Limb (tissue), 2 donors: ENCODE measurements around the gene PLCH2.

ENCODE experiments used
- DNase-seq, 2 donors: peaks; one replicate each; pipeline ENCODE4 v3.0.0-alpha.2; 2016; ENCODE audit errors: extremely low spot score in 2 of 2

Gene PLCH2

DNA sequence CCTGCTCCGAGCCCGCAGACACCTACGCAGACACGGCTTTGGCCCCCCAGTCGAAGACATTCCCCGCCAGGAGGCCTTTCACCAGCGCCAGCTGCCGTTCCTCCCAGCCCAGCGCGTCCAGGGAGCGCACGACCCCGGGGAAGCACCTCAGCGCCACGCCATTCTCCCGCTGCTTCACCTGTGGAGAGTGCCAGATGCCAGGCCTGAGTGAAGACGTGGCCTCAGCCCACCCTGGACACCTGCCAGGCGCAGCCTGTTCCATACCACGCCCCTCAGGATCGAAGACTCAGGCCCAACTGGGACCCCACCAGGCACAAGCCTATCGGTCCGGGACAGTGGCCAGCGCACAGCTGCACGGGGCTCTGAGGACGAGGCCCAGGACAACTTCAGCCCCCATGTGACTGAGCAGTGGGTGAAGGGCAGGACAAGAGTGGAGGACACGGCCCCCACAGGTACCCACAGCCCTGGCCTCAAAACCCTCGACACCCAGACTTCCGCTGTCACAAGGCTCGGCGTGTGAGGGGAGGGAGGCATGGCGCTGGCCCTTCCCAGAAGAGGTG, 36.9 kb downstream of the PLCH2 start:
- DNase-seq: no peak

DNA sequence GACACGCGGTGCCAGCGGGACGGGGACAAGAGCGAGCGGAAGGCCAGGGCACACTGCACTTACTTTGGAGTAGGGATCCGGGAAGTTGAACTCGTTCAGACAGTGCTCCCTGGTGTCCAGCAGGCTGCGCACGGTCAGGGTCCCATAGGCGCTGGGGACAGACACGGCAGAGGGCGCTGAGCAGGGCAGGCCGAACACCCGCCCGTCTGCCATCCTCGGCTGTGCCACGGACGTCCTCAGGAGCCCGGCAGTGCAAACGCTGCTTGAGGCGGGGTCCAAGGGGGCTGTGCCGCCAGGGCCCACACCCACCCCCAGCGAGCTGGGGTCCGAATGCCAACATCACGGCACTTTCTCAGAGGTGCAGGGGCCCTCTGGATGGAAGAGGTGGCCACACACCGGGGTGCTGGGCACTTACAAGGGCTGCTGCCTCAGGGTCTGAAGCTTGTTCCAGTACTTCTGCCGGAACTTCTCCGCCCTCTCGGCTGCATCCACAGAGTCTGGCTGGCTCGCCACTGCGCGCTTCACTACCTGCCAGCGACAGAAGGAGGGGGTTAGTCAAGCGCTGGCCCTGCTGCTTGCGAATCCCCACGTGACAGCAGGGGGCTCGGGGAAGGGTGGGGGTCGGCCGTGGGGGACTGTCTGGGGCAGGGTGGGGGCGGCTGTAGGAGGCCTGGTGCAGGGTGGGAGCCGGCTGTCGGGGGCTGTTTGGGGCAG, 38.0 kb downstream of the PLCH2 start:
- no peak for DNase-seq

DNA sequence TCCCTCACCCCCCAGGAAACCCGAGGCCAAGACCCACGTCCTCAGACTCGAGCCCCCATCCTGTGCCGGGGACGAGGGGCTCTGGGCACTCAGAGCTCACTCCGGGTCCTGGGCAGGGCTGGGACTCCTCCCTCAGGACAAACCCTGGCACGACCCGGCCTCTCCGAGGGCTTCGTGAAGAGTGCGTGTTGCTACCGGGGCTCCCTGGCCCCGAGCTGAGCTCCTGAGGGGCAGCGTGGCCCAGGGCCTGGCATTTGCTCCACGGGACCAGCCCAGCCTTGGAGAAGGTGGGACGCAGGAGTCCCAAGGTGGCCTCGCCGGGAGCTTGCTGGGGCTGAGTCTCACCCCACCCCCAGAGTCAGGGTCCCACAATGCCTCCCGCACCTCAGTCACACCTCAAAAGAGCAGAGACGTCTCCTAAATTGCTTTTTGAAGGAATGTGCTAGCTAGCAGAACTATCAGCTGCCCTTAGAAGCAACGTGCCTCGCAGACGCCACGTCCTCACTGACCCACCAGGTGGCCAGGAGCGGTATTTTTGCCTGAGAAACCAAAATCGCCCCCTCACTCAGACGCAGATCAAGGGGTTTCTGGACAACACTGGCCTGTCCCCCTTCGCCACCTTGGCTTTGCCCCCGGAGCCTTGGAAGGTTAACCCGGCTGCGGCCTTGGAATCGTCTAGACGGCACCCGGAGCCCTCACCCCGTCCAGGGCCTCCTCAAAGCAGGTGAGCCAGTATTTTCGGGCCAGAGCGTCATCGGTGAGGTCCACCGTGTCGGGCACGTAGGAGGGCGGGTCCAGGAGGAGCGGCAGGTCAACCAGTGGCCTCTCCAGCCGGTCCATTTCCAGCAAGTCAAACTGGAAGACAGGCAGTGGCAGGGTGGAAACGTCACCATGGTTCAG, 39.0 kb downstream of the PLCH2 start:
- DNase-seq: no peak

DNA sequence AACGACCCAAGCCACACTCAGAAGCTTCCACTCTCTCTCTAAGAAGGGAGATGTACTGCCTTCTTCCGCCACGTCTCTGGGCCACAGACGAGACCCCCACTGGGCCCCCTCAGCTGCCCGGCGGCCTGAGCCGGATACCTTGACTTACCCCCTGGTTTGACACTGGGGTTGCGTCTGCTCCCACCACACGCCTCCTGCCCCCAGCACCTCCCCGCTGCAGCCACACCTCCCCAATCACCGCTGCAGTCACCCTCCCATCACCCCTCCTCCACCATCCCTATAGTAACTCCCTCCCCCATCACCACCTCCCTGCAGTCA, 39.6 kb downstream of the PLCH2 start:
- DNase-seq: no peak

DNA sequence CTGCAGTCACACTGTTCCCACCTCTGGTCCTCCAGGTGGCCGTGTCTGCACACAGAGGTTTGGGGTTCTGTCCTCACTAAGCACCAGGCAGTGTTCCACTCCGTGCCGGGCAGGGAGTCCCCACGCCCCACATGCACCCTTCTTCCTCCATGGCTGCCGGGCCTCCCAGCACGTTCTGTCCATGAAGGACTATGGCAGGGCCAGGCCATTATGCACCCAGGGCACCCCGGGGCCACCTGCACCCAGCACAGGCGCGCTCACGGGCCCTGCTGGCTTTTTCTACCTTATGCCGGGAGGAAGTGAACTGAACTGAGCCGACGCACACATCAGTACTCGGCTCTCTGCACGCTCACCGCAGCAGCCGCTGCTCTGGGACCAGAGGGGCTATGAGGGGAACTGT, 40.0 kb downstream of the PLCH2 start:
- DNase-seq: no peak

DNA sequence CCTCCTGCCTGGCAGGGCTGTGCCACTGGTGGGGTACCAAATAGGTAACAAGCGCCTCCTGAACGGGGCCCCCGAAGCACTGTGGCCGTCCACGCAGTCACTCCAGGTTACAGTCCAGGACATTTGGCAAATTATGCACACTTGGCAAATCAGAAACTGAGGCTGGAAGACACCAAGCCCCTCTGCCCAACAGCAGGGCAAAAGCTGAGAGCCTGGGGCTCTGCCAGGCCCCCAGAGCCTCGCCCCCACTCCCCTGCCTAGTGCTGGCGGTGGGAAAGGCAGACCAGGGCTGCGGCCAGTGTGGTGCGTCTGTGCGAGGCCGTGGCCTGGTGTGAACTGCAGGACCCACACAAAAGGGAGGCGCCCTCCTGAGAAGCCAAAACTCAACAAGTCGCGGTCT, 40.9 kb downstream of the PLCH2 start:
- DNase-seq: no peak

DNA sequence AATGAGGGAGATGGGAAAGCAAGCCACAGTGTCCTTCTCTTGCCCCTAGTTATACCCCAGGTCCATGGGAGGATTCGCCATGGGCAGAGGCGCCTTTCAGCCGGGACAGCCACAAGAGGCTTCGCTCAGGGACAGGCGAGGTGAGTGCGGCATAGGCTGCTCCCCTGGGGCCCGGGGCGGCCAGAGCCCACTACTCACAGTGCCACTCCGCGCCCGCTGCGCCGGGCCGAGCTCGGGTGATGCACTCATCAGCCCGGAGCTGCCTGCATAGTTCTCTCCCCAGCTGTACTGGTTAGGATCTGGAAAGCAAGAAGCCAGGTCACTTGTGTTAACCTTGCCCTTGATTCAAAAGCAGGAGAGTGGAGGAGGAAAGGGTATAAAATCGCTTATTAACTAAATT, 41.9 kb downstream of the PLCH2 start:
- no peak for DNase-seq

DNA sequence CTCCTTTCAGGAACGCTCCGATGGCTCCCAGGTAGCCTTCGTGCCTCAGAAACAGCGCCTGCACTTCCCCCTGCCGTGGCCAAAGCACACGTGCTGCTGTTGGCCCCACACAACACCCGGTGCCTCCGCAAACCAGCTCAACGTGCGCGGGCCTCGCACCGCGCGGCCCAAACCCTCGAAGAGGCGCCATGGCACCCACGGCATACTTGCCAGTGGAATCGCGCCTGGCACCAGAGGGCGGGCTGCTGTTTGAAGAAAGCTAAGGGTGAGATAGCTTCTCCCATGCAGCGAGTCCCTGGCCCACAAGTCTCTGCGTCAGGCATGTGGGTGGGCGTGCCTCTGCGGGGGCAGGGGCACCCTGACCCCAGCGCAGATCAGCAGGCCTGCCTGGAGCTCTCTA, 42.4 kb downstream of the PLCH2 start:
- DNase-seq: no peak

DNA sequence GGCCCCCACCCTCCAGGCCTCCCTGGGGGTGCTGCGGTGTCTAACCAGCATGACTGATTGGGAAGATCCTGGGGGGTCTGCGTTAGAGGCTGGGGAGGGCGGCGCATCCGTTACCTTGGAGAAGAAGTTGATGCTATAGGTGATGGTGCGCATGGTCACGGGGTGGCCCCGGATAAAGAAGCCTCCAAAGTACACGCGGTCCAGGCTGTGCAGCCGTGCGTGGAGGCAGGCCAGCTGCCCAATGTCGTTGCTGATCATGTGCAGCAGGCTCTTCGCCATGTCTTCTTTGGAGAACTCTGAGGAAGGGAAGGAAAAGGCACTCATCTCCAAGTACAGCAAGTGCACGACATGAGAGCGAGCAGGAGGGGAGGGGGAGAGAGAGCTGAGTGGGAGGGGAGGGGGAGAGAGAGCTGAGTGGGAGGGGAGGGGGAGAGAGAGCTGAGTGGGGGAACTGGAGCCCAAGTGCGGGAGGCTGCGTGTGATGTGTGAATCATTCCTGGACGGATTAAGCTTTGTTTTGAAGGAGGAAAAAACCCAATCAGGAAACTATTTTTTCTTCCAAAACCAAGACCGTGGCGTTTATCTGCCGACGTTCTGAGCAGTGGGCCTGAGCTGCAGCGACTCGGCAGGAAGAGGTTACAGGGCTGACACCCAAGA, 43.1 kb downstream of the PLCH2 start:
- DNase-seq: no peak

DNA sequence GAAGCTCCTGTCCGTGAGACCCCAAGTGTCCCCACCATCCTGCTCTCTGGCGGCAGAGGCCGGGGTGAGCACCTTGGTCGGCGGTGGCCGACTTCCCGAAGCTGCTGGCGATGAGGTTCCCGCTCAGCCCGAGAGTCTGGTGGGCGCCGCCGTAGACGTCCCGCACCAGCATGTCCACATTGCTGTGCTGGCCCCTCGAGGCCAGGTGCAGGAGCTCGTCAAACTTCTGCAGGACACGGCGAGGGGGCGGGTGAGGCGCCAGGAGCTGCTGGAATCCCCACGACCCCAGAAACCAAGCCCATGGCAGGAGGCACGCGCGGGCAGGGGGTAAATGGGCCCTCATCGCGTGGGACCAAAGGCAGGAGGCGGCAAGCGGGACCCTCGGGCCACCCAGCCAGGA, 43.6 kb downstream of the PLCH2 start:
- DNase-seq: no peak

DNA sequence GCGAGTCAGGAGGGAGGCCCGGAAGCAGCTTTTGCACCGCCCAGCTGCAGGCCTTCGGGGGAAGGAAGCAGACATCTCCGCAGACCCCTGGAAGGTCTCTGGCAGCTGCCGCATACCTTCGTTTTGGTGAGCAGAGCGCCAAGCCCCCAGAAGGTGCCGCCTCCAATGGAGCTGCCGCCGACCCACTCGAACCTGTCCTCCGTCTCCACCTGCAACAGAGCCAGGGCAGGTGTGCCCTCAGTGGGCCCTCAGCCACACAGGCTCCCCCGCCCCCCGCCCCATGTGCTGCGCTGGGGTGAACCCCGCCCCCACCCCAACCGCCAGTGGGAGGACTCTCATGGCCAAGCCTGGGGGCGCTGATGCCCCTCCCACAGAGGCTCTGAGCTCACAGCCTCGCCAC, 44.1 kb downstream of the PLCH2 start:
- no peak for DNase-seq

DNA sequence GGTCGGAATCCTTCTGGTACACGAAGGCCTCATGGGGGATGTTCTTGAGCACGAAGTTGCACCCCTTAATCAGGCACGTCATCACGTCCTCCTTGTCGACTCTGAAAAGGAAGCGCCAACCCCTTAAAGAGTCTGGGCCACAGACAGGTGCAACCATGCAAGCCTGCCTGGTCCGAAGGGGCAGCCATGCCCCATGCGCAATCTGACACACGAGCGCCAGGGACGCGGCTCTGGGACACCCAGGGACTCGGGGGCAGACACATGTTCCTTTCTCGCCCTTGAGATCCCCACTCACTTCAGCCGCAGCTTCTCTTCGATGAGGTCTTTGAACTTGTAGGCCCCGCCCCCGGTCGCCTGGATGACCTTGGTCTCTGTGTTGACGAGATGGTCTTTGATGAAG, 44.7 kb downstream of the PLCH2 start:
- no peak for DNase-seq

DNA sequence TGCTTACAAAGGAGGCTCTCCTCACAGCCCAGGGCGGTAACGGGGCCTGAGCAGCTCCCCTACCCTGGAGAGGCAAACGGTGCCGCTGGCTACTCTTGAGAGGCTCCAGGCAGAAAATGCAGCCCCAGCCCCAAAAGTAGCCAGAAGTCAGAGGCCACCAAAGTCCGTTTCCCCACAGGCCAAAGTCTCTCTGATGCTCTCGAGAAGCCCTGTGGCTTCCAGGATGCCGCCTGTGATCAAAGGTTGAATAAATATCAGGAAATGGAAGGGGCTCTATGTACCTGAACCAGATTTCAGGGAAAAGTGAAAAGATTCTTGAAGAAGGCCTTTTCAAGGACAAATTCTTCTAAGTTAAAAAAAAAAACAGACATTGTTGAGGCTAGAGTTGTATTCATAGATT, 46.1 kb downstream of the PLCH2 start:
- DNase-seq: no peak

DNA sequence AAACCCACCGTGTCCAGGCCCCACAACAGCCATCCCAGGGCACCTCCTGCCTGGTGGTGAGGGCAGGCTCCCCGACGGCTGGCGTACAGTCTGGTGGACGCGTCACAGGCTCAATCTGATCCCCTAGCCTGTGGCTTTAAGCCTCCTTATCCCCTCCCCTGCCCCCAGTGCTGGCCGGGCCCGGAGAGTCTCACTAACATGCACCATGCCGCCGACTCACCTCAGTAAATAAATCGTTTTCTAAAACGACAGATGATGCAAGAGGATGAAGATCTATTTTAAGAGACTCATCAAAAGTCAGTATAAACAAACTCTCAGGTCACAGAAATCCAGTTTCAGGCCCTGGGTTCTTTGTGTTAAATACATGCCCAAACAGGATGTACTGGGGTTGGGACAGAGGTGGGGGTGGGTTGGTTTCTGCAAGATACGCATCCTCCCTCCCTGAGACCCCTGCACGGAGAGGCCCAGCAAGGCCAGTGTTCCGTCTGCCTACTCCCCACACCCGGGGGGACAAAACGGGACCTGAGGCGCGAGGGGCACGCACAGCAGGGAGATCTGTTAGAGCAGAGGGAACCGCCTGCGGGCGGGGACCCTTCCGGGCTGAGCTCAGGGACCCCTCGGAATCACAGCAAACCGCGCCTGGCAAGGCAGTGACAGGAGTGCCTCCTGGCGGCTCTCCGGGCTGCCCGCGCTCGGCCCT, 47.3 kb downstream of the PLCH2 start:
- DNase-seq: no peak

DNA sequence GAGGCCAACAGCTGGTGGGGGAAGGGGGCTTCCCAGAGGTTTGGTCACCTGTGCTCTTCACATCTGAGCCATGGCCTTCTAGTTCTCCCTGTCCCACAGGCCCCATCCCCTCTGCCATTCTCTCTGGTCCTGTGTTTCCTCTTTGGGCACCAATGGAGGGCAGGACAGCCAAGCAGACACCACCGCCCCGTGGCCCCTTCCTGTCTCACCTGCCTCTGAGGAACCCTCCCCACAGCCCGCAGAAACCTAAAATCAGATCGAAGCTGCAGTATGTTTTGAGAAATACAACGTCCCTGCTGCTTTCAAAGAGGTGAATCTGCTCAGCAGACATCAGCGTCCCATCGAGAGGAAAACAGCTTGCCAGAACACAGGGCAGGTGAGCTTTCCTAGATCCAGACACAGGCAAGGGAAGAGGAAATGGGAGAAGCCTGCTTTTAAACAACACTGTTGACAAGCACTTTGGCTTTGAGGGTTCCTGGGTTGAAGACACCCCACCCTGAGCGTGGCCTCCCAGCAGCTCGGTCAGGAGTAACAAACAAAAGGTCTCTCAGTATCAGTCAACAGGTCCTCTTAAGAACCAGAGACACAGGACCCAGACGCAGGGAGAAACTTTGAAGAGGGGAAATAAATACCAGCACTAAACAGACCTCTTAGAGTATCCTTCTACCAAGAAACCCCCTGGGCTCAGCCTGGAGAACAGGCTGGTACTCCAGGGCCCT, 48.0 kb downstream of the PLCH2 start:
- no peak for DNase-seq

DNA sequence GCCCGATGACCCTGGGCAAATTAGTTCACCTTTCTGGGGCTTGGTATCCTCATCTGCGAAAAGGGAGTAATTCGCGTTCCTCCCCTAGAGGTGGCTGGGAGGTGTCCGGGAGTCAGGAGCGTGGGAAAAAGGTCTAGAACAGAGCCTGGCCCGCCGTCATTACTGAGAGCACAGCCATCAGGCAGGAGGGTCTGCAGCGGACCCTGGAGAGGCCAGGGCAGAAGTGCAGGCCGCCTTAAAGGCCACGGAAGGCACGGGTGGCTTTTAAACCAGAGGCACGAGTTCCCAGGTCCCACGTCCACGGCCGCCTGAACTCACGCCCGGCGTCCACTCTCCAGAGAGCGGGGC, 49.5 kb downstream of the PLCH2 start:
- no peak for DNase-seq

DNA sequence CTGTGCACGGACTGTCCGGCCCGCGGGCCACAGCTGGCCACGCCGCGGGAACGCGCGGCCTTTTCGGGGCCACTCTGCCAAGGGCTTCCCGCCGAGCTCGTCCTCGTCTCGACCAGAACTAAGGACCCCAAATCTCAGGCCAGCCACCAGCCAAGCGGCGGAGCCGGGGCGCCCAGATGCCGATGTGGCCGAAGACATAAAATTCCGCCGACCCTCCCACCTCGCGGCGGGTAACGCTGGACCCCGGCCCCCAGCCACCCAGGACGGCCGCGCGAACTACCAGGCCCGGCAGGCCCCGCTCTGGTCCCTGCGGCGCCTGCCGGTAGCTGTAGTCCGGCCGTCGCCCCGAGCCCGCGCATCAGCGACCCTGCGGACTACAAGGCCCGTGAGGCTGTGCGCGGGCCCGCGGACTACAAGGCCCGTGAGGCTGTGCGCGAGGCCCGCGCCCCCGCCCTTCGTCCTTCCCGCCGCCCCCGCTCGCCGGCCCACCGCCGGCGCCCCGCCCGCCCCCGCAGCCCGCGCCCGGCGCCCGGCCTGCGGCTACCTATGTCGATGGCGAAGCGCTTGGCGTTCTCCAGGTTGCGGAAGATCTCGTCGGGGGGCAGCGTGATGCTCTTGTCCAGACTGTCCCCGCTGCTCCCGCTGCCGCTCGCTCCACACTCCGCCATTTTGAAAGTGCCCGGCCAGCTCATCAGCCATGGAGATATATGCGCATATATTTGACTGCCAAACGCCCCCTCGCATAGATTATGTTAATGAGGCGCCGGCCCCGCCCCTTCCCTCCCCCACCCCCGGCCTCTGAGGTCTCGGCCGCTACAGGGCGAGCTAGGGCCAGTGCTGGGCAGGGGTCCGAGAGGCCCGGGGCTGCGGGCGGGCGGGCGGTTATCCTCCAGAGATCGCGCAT, 50.1 kb downstream of the PLCH2 start, which contains the start of gene PANK4:
PANK4 (minus strand) TSS at position 677 of the 904 bp plus-strand sequence; CDS start at position 668, 9 bp downstream.
- peak; percentile 94 to 96 for DNase-seq

DNA sequence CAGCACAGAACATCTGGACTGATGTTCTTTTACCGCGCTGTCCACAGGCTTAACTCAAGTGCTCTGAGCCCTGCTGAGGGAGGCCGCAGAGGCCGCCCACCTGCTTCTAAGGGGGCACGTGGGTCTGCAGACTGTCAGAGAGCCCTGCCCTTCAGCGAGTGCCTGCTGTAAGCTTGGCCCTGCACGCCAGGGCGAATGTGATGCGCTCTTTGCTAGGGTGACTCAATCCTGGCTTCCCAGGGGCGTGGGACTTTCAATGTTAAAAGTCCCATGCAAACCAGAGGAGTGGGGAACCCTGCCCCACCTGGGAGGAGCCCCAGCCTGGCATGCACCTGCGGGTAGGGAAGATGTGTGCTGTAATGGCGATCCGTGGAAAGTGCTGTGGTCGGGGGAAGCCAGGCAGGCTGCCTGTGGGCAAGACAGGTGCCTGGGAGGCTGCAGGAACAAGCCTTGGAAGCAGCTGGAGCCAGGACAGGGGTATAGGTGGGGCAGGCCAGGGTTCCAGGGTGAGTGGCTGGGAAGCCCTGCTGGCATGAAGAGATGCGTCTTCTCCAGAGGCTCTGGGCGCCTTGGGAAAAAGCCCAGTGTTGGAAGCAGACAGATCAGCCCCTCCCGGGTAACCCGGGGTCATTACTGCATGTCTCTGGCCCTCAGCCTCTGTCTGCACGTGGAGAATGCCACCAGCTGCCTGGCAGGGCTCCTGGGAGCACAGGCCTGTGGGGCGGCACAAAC, 50.9 kb downstream of the PLCH2 start:
- no peak for DNase-seq

DNA sequence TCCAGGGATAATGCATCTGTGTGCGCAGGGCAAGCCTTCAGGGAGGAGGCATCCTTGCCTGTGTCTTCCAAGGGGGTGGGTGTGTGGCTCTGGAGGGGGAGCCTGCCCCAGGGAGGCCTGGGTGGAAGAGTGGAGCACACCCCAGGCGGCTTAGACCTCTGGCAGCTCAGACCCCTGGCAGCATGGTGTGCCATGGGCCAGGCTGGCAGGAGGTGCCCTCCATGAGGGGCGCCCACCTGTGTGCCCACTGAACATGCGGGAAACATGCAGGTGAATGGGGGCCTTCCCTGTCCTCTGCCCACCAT, 51.4 kb downstream of the PLCH2 start:
- no peak for DNase-seq
